RWPE1 (cell line): Measurements from ENCODE around the gene CLRN2.

Experiments
- CTCF ChIA-PET: fragments of 350-600 bp; sonication (Branson Sonifier 250); formaldehyde crosslinking; extraction: SDS; loops from one replicate; lab custom pipeline; 2021; lab: Yijun Ruan, JAX
- POLR2A ChIA-PET: fragments of 400-600 bp; formaldehyde crosslinking; extraction: SDS; loops from one replicate; lab custom pipeline; 2020; ENCODE audit warnings: antibody characterized with exemption; ENCODE audit not compliant: low non-redundant PET; lab: Yijun Ruan, JAX
- DNase-seq: peaks from one replicate; pipeline ENCODE4 v3.0.0; 2012; ENCODE audit warnings: low spot score
- H3K27ac ChIP-seq: fragments of 450-650 bp; 2 replicates; pipeline ENCODE4 v1.5.1; 2017
- CTCF ChIP-seq: fragments of 450-650 bp; conservative IDR thresholded peaks from 2 replicates; pipeline ENCODE4 v1.5.1; 2017; ENCODE audit warnings: low read depth, mild to moderate bottlenecking

Gene CLRN2

DNA sequence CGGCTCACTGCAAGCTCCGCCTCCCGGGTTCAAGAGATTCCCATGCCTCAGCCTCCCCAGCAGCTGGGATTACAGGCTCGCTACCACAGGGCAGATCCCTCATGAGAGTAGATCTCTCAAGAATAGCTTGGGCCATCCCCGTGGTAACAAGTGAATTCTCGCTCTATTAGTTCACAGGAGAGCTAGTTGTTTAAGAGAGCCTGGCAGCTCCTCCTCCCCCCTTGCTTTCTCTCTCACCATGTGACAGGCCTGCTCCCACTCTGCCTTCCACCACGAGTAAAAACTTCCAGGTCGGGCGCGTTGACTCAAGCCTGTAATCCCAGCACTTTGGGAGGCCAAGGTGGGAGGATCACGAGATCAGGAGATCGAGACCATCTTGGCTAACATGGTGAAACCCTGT is 31.7 kb downstream of the CLRN2 start:
- no peak overlapping the region for H3K27ac ChIP-seq
- ChIA-PET POLR2A (no interaction called here), CTCF (no interaction called here)
- DNase-seq = no peak
- TF ChIP-seq CTCF = no peak

GRCh38 chr4:17550549-17550948 is 35.6 kb downstream of the CLRN2 start:
- H3K27ac ChIP-seq = no peak overlapping the region
- CTCF ChIA-PET = no interaction called here
- no peak for DNase-seq
- POLR2A ChIA-PET = no interaction called here
- TF ChIP-seq CTCF = no peak

DNA sequence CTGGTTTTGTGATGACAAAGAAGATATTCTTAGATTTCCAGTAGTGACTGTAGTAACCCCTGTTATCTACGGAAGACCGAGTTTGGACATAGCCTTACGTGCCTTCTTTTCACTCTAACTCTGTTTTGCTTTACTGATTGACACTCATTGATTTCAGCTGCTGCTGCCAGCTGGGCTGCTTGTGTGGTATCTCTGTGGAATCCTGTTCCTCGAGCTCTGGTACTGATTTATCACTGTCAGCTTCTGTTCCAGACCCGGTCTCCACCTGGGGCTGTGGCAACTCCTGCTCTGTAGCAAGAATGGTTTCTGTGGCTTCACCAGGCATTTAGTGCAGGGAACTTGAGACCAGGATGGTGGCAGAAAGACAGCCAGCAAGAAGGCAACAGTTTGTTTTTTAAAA is 37.5 kb downstream of the CLRN2 start:
- TF ChIP-seq CTCF = no peak
- no peak for DNase-seq
- POLR2A ChIA-PET = no interaction called here
- CTCF ChIA-PET = no interaction called here
- no peak overlapping the region for H3K27ac ChIP-seq

GRCh38 chr4:17554568-17554967 is 39.6 kb downstream of the CLRN2 start:
- TF ChIP-seq CTCF = no peak
- ChIA-PET POLR2A (no interaction called here), CTCF (interaction anchor here (0.7 kb wide), 1 partner anchor 910 kb away, joined by 4 read pairs; no protein-coding TSS in a partner anchor)

DNA sequence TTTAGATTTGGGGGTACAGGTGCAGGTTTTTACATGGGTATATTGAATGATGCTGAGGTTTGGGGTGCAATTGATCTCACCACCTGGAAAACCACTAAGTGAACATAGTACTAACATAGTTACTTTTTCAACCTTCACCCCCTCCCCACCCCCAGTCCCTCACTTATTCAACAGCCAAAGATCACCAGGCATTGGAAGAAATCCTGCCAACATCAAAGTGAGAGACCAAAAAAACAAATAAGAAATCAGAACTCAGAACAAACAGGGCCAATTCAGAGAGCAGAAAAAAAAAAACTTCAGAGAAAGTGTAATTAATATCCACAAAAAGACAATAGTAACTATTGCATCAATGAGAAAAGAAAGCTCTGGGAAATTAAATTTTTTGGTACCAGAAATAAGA is 41.5 kb downstream of the CLRN2 start:
- H3K27ac ChIP-seq = no peak overlapping the region
- DNase-seq = no peak
- TF ChIP-seq CTCF = no peak
- ChIA-PET CTCF (interaction anchor here (0.7 kb wide), 1 partner anchor 60 kb away, joined by 3 read pairs; no protein-coding TSS in a partner anchor), POLR2A (no interaction called here)

More at GRCh38 chr4:17554568-17554967, 39.6 kb downstream of the CLRN2 start:
- H3K27ac ChIP-seq = no peak overlapping the region
- no peak for DNase-seq

DNA sequence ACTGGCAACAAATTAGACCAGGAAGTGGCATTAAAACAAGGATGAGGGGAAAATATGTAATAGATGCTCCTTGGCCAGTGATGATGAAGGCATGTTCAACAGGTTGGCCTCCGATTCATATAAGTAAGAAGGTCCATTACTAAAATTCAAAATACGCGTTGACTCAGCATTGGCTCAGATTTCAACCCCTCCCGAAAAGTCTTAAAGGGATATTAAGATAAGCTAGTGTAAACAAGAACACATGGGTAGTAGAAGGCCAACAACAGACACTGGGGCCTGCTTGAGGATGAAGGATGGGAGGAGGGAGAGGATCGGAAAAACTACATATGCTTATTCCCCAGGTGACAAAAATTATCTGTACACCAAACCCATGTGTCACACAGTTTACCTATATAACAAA is 42.9 kb downstream of the CLRN2 start:
- no peak overlapping the region for H3K27ac ChIP-seq
- DNase-seq = no peak
- POLR2A ChIA-PET = no interaction called here
- TF ChIP-seq CTCF = no peak
- CTCF ChIA-PET = no interaction called here
